HEK293 (cell line): Measurements from ENCODE around the gene WNT7B.

Experiments used
- CTCF ChIP-seq: fragments of 450-650 bp; formaldehyde crosslinking; IDR thresholded peaks from 2 replicates; pipeline ENCODE4 v1.5.1; 2016; ENCODE audit warnings: missing biosample characterization, missing genetic modification characterization
- ZIC2 ChIP-seq: fragments of 450-650 bp; formaldehyde crosslinking; IDR thresholded peaks from 2 replicates; pipeline ENCODE4 v1.5.1; 2016; ENCODE audit warnings: missing biosample characterization, missing genetic modification characterization
- ZNF266 ChIP-seq: fragments of 450-650 bp; formaldehyde crosslinking; IDR thresholded peaks from 2 replicates; pipeline ENCODE4 v1.5.1; 2016; ENCODE audit warnings: missing biosample characterization, missing genetic modification characterization, low read depth

GRCh38 chr22:45980761-45981160 lies 3.8 kb upstream of the WNT7B start:
- TF ChIP-seq CTCF (tag by site-specific recombination) (no peak), ZNF266 (0 out of 2 replicates have a peak, but pooled peaks have one; percentile 32), ZIC2 (tag by site-specific recombination) (no peak)
